ACC112 (cell line): ENCODE results near the gene LUC7L.
"Not testable (repeated sequence)": the region's sequence is repeated elsewhere in the genome, so short reads cannot be mapped to it uniquely, and the experiment has no call there.

Experiments used
- H2AFZ ChIP-seq: fragments of 200-600 bp; sonication (generic); one replicate; pipeline ENCODE4 v1.6.0; 2017; ENCODE audit warnings: antibody characterized with exemption, low read length; ENCODE audit not compliant: unreplicated experiment
- H3K27ac ChIP-seq: fragments of 200-600 bp; sonication (generic); 2 replicates; pipeline ENCODE4 v1.5.1; 2014; ENCODE audit warnings: low read depth, mild to moderate bottlenecking, antibody characterized with exemption, low read length, moderate library complexity
- H3K27me3 ChIP-seq: fragments of 200-600 bp; sonication (generic); 2 replicates; pipeline ENCODE4 v1.6.1; 2014; ENCODE audit warnings: mild to moderate bottlenecking, antibody characterized with exemption, low read length, moderate library complexity, mixed read lengths; ENCODE audit not compliant: insufficient read depth
- H3K36me3 ChIP-seq: fragments of 200-600 bp; sonication (generic); 2 replicates; pipeline ENCODE4 v1.6.1; 2016; ENCODE audit warnings: mild to moderate bottlenecking, antibody characterized with exemption, low read length, moderate library complexity, mixed read lengths; ENCODE audit not compliant: insufficient read depth
- H3K4me1 ChIP-seq: fragments of 200-600 bp; sonication (generic); one replicate; pipeline ENCODE4 v1.6.1; 2016; ENCODE audit warnings: low read length, mixed read lengths; ENCODE audit not compliant: insufficient read depth, unreplicated experiment, control insufficient read depth
- H3K4me3 ChIP-seq: fragments of 200-600 bp; sonication (generic); 2 replicates; pipeline ENCODE4 v1.5.1; 2014; ENCODE audit warnings: mild to moderate bottlenecking, low read depth, low read length
- H3K79me2 ChIP-seq: fragments of 200-600 bp; sonication (generic); one replicate; pipeline ENCODE4 v1.6.0; 2016; ENCODE audit warnings: low read length; ENCODE audit not compliant: control insufficient read depth, unreplicated experiment, insufficient read depth

The LUC7L gene

GRCh38 chr16:179211-180092 is 49.8 kb downstream of the LUC7L start:
- H3K4me1 ChIP-seq, result no peaks in the 10 kb centered on the region
- peaks cover 42% of the 10 kb centered on the region for H3K27me3 ChIP-seq
- no peak overlapping the region for H3K27ac ChIP-seq
- no peak overlapping the region for H2AFZ ChIP-seq
- H3K4me3 ChIP-seq, result peak overlapping the region; percentile 74
- H3K36me3 ChIP-seq, result no peaks in the 10 kb centered on the region
- H3K79me2 ChIP-seq, result no peaks in the 10 kb centered on the region

GRCh38 chr16:178668-179015 is 50.6 kb downstream of the LUC7L start:
- H3K4me1 ChIP-seq, result no peaks in the 10 kb centered on the region
- H3K27me3 ChIP-seq, result peaks cover 43% of the 10 kb centered on the region
- no peaks in the 10 kb centered on the region for H3K79me2 ChIP-seq
- H3K4me3 ChIP-seq, result no peak overlapping the region
- H2AFZ ChIP-seq, result no peak overlapping the region
- no peak overlapping the region for H3K27ac ChIP-seq
- H3K36me3 ChIP-seq, result no peaks in the 10 kb centered on the region

- H3K36me3 ChIP-seq, result no peaks in the 10 kb centered on the region
- H3K27ac ChIP-seq, result no peak overlapping the region
- no peak overlapping the region for H3K4me3 ChIP-seq
- H3K4me1 ChIP-seq, result no peaks in the 10 kb centered on the region
- no peak overlapping the region for H2AFZ ChIP-seq
- H3K27me3 ChIP-seq, result peaks cover 48% of the 10 kb centered on the region
- no peaks in the 10 kb centered on the region for H3K79me2 ChIP-seq
Observed at GRCh38 chr16:177981-178667, 51.1 kb downstream of the LUC7L start.

GRCh38 chr16:177394-177822 is 51.8 kb downstream of the LUC7L start:
- Histone ChIP-seq H2AFZ (no peak overlapping the region), H3K4me1 (no peaks in the 10 kb centered on the region), H3K27me3 (peaks cover 48% of the 10 kb centered on the region), H3K4me3 (0 out of 2 replicates have a peak overlapping the region, but pooled peaks have one; percentile 12), H3K27ac (no peak overlapping the region), H3K36me3 (no peaks in the 10 kb centered on the region), H3K79me2 (no peaks in the 10 kb centered on the region)

- not testable (repeated sequence) for H3K36me3 ChIP-seq, H2AFZ ChIP-seq, H3K79me2 ChIP-seq, H3K27ac ChIP-seq, H3K4me1 ChIP-seq
- H3K27me3 ChIP-seq, result peaks cover 50% of the 10 kb centered on the region
- H3K4me3 ChIP-seq, result 0 out of 2 replicates have a peak within 1 kb of the TSS, but pooled peaks have one; percentile 12
Observed at GRCh38 chr16:176477-177382, 52.5 kb downstream of the LUC7L start, which contains the start of gene HBA1. Gene HBA1 (plus strand): TSS chr16:176680. CDS start chr16:176717, 37 bp downstream.

GRCh38 chr16:176006-176405 is 53.2 kb downstream of the LUC7L start:
- H3K4me1 ChIP-seq, H3K4me3 ChIP-seq, H3K79me2 ChIP-seq, H3K36me3 ChIP-seq, H3K27ac ChIP-seq, H2AFZ ChIP-seq: not testable (repeated sequence)
- H3K27me3 ChIP-seq, result peaks cover 55% of the 10 kb centered on the region

GRCh38 chr16:175011-175949 is 54.0 kb downstream of the LUC7L start:
- no peaks in the 10 kb centered on the region for H3K4me1 ChIP-seq
- H3K79me2 ChIP-seq, result no peaks in the 10 kb centered on the region
- peaks cover 58% of the 10 kb centered on the region for H3K27me3 ChIP-seq

GRCh38 chr16:173928-174769 is 55.1 kb downstream of the LUC7L start:
- H3K27ac ChIP-seq, H2AFZ ChIP-seq, H3K79me2 ChIP-seq, H3K36me3 ChIP-seq, H3K4me3 ChIP-seq, H3K4me1 ChIP-seq: not testable (repeated sequence)
- peaks cover 48% of the 10 kb centered on the region for H3K27me3 ChIP-seq

More at GRCh38 chr16:175011-175949, 54.0 kb downstream of the LUC7L start:
- H2AFZ ChIP-seq, result no peak overlapping the region
- no peak overlapping the region for H3K4me3 ChIP-seq
- no peak overlapping the region for H3K27ac ChIP-seq
- no peaks in the 10 kb centered on the region for H3K36me3 ChIP-seq

- H3K36me3 ChIP-seq, H3K4me3 ChIP-seq, H3K27ac ChIP-seq, H3K79me2 ChIP-seq, H3K4me1 ChIP-seq, H2AFZ ChIP-seq: not testable (repeated sequence)
- H3K27me3 ChIP-seq, result peaks cover 50% of the 10 kb centered on the region
Observed at GRCh38 chr16:173211-173854, 55.9 kb downstream of the LUC7L start.
